Stimulated activated CD8-positive, alpha-beta memory T cell treated with anti-CD3 and anti-CD28 coated beads, Interleukin-7, amount 100 ng/mL, for 48 hours (primary cell): ENCODE data around the gene ITGA11.

Experiments
- DNase-seq, 2 donors: peaks; one replicate each; pipeline ENCODE4 v3.0.0-alpha.2; 2020; ENCODE audit warnings: low read depth in 1 of 2; ENCODE audit errors: extremely low read depth in 1 of 2

The ITGA11 gene

DNA sequence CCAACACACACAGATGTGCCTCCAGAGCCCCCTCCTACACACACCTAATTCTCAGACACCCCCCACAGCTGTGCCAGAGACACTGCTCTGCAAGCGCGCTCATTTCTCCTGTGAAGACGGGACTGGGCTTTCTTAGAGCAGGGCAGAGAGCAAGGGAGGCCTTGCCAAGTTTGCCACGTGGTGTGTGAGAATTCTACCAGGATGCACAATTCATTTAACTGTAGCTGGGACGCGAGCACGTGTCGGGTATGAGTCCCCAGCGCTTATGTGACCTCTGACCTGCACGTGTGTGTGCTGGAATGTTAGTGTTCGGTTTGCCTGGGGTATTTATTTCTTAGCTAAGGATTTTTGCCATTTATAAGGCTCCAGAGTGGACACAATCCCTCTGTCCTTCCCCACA lies 117.4 kb downstream of the ITGA11 start:
- DNase-seq, result no peak

DNA sequence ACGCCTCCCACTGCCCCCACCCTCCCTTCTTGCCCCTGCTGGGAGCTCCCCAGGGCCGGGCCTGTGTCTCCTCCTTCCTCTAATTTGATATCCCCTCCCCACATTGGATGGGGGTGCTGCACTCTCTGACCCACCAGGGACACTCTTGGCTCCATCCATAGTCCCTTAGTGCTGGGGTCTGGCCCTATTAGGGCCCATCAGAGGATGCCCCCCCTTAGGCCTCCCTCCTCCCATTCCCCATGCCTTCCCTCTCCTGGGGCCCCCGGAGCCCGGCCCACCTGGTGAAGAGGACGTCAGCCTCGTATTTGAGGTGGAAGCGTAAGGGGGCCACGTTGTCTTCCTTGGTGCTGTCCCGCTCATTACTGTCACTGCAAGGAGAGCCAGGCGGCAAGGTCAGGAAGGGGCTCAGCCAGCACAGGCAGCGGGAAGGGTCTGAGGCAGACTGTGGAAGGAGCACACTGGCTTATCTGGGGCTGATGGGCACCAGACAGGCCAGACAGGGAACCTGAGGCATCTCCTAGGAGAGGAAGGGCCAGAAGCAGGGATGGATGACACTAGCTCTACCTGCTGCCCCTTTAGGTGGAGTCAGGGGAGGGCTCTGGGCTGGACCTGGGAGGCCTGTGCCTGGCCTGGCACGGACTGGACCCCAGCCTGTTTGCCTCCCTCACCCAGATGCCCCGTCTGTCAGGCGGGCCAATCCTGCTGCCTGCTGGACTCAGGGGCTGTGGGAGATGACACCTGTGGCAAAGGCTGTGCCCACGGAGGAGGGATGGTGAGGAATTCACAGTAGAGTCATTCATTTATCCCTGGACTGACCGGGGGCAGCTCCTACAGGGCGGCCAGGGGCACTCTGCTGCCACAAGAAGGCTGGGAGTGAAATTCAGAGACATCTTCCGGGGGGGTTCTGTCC lies 118.2 kb downstream of the ITGA11 start:
- no peak for DNase-seq

DNA sequence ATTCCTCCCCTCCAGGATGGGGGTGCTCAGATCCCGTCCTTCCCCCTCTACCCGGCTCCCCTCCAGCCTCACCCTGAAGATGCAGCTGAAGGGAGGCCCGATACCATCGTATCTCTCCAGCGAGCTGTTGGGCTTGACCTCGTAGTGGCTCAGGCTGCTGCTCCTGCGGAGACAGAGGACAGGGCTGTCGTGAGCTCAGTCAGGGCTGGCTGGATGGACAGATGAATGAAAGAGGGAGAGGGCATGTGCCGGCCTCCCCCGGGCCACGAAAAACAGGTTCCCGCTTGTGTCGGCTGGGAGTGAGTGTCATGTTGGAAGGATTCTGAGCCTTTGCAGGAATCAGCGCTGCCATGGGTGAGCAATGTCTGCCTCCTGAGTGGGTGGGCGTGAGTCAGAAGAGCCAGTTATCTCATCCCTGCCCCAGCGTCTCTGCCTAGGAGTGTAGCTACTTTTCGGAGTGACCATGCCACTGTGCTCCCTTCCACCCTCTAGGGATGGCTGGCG lies 119.2 kb downstream of the ITGA11 start:
- no peak for DNase-seq

DNA sequence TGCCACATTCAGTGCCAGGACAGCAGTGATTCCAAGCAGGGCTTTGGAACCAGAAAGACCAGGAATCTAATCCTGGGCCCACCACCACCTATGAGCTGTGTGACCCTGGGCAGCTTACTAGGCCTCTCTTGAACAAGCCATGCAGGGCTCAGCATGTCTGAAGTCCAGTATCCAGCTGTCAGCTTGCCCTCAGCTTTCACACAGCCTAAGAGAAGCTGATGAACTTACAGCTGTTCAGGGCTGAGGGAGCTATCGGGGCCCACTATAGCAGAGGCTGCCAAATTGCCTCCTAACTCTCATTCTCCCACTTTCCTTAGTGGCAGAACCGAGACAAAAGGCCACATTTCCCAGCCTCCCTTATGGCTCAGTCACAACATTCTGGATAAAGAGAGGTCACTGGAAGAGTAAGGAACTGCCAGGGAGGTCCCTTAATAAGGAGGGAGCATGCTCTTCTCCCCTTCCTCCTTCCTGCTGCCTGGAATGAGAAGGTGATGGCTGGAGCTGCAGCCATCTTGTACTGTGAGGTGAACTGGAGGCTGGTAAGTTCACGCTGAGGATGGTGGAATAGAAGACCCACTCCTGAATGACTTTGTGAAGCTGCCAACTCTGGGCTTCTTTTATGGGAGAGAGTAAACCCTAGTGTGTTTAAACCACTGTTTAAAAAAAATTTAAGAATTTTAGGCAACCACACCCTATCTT lies 120.0 kb downstream of the ITGA11 start:
- DNase-seq, result no peak

DNA sequence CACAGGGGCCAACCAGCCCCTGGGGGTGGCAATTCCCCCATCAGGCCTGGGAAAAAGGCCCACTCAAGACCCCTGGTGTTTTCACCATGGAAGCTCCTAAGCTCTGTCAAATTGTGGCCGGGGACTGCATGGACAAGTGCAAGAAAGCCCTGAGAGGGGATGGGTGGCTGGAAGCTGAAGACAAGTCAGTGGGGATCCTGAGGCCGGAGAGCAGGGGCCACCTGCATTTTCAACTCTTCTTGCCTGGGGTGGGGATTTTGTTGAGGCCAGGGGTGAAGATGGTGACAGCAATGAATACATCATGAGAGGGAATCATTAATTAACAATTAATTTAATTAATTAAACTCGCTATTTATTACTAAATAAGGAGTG lies 120.5 kb downstream of the ITGA11 start:
- no peak for DNase-seq

DNA sequence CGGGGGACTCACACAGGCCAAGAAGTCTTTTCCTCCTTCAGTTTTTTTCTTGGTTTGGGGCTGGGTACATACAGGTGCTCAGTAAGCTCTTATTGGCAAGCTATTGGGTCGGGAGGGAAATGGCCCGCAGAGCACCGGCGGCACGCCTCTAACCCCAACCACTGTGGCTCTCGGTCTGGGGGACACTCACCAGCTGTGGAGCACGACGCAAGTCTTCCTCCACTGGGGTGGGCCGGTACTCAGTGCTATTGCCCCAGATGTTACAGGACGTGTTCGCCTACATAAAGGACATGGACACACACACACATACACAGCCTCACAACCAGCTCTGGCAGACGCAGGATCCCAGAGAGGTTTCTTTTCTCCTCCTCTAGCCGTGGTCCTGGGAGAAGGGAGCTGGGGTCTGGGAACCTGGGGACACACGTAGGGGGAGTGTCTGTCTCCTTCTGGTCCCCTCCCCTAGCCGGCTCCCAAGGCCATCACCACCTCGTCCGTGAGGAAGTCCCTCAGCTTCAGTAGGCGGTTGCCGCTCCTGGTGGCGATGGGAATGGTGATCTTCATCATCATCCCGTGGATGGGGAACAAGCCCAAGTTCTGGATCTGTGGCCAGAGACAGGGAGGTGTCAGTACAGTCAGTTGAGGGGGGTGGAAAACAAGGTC lies 121.0 kb downstream of the ITGA11 start:
- DNase-seq, result no peak

DNA sequence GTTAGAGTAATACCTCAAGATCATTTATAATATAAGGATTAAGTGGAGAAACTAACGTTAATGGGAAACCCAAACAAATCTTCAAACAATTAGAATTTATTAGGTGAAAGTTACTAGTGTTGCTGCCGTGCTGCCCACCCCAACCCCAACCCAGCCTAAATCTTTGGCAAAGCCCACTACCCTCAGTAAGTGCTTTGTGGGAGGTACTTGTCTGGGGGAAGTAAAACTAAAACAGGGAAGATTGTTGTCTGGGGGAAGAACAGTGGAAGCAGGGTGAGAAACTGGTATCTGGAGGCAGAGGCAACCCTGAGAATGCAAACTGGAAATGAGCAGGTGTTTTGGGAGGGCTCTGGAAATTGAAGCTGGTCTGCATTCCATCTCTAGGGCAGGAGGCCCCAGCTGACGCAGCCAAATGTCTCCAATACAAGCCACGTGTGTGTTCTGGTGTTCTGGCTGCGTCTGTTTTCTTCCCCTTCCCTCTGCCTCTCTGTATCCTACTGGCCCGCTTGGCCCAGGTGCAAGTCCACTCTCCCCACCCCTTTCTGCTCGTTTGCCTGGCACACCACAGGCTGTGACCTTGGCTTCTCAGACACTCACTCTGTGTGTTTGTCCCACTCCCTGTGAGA lies 121.7 kb downstream of the ITGA11 start:
- no peak for DNase-seq

DNA sequence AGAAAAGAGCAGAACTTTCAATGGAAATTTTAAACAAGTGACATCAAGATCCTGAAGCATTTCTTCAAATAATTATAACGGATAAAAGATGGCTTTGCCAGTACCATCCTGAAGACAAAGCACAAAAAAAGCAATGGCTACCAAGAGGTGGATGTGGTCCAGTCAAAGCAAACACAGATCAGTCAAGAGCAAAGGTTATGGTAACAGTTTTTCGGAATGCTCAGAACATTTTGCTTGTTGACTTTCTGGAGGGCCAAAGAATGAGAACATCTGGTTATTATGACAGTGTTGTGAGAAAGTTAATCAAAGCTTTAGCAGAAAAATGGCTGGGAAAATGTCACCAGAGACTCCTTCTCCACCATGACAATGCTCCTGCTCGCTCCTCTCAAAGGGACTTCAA lies 122.9 kb downstream of the ITGA11 start:
- DNase-seq, result no peak

DNA sequence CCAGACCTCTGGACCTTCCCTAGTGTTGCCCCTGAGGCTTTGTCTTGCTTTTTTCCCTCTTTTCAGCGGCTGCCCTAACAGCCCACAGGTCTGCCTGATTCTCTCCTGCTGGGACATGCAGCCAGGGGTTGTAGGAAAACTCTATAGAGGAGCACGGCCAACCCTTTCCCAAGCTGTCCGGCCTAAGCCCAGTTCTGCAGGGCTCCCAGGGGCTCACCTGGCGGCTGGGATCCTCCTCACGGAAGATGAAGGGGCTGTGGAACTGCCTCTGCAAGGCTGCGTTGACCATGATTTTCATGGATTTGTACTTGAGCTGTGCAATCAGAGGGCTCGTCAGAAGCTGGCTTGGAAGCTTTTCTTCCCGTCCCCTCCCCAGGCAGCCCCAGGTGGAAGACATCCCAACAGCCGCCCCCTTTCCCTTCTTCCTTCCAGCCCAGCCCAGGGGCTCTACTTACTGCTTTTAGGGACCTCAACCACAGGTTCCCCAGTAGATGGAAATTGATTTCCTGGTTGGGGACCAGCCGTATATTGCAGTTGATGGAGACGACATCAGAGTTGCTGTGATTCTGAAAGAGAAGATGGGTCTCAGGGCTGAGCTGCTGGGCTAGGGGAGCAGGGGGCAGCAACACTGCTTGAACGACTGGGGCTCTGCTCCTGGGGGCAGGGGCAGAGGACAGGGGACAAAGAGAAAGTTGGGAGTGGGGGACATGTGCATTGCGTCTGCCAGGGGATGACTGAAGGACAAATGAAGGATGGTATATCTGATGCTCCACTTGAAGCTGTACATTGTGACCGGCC lies 124.6 kb downstream of the ITGA11 start:
- no peak for DNase-seq

DNA sequence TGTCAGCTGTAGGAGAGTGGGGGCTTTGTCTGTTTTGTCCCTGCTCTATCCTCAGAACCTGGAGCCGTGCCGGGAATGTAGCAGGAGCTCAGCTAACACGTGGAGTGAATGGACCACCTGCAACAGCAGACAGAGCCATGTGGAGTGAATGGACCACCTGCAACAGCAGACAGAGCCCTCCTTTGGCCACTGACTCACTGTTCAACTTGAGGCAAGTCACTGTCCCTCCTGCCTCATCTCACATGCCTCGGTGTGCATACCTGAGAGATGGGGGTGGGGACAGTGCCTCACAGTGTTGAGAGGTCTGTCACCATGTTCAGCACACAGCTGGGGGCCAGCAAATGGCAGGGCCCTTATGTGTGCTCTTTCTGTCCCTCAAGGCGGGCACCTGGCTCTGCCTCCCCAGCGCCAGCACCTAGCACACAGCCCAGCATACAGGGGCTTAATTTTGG lies 126.5 kb downstream of the ITGA11 start:
- no peak for DNase-seq

DNA sequence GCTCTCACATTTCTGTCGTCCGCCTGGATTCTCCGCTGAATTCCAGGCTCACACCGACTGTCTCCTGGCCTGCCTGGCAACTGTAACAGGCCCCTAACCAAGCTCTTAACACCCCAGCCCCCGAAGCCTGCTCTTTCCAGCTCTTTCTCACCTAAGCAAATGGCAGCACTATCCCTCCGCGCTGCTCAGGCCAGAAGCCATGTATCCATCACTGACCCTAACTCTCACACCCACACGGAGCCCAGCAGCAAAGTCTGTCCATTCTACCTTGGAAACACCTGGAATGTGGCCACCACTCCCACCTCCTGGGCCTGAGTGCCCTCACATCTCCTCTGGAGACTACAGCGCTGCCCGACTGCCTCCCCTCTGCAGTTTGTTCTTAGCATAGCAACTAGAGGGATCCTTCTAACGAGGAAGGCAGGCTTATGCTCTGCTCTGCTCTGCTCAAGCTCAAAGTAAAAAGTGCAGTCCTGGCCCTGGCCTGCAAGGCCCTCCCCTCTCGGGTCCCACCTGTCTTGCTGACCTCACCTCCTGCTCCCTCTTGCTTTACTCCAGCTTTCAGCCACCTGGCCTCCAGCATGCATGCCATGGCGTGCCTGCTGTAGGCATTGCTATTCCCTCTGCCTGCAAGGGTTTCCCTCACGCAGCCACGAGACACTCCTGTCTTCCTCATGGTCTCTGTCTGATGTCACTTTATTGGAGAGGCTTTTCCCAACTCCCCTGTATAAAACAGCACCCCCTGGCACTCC lies 127.2 kb downstream of the ITGA11 start:
- no peak for DNase-seq

DNA sequence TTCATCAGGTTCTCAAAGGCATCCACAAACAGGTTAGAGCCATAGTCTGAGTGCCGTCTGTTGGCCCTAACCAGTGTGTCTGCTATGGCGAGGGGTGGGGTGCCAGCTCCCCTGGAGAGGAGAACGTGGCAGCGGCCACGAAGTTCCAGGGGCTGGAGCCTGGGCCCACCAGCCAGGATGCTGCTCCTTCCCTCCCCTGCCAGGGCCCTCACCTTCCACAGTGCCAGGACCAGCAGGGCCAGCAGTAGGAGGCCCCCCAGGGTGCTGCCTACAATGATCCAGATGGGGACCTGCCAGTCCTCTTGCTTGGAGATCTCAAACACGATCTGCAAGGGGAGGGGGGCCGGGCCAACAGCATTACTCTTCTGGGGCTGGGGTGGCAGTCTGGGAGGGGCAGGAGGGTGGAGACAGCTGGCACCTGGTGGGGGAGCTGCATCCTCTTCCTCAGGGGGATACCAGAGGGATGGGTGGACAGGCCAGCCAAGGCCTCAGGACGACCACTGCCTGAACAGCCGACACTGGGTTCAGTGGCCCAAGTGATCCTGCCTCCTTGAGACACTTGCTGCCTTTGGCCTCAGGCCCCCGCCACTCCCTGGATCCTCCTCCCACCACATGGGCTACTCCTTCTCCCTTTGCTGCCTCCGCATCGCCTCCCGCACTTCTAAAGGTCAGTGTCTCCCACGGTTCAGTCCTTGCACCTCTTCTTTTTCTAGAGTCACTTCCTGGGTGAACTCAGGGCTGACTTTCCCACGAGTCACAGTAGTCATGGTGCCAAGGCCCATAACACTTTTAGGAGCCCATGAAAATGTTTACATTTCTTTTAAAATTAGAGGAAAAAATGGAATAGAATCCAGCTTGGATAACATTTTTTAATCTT lies 128.2 kb downstream of the ITGA11 start:
- no peak for DNase-seq

DNA sequence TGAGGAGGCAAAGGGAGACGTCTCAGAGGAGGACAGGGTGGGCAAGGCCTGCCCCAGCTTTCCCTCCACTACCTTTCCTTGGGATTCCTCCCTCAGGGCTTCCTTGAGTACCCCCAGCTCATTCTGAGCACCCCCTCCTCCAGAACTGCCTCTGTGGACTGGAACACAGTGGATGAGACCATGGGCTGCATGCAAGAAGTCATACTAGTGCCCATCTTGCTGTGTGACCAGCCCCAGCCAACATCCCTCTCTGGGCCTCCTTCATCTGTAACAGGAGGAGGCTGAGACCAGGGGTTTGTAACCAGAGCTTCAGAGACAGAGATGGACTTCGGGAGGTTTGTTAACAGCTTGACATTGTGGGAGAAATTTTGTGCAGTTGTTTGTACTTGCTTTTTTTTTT lies 128.8 kb downstream of the ITGA11 start:
- DNase-seq, result no peak

DNA sequence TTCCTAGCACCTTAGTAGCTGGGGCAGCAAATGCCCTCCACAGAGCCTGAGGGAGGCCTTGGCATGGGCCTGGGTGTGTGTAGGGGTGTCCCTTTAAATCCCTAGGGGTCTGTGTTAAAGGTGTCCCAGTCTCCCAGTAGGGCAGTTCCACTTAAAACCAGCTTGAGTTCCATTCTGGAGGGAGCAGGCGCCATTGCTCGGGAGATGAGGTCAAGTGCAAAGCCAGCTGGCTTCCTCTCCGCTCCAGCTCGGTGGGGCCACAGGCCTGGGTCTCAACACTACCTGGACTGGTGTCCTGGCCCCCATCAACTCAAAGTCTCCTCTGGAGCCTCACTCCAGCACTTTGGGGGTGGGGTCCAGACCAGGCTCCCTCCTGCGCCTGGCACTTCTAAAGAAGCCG lies 129.2 kb downstream of the ITGA11 start:
- no peak for DNase-seq

DNA sequence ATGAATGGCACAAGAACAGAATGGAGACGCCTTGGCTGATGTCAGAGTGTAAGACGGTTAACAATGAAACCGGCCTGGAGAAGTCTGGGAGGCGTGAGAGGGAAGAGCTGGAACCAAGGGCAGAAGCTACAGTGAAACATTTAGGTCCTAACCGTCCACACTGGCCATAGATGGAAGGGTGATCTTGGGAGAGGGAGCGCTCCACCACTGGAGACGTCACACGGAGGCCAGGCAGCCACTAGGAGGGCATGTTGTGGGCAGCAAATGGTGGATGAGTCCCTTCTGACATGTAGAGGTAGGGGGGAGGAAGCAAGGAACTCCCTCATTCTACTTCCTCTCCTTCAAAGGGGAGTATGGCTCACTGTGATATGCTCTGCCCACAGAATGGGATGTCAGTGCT lies 130.7 kb downstream of the ITGA11 start:
- DNase-seq, result no peak

DNA sequence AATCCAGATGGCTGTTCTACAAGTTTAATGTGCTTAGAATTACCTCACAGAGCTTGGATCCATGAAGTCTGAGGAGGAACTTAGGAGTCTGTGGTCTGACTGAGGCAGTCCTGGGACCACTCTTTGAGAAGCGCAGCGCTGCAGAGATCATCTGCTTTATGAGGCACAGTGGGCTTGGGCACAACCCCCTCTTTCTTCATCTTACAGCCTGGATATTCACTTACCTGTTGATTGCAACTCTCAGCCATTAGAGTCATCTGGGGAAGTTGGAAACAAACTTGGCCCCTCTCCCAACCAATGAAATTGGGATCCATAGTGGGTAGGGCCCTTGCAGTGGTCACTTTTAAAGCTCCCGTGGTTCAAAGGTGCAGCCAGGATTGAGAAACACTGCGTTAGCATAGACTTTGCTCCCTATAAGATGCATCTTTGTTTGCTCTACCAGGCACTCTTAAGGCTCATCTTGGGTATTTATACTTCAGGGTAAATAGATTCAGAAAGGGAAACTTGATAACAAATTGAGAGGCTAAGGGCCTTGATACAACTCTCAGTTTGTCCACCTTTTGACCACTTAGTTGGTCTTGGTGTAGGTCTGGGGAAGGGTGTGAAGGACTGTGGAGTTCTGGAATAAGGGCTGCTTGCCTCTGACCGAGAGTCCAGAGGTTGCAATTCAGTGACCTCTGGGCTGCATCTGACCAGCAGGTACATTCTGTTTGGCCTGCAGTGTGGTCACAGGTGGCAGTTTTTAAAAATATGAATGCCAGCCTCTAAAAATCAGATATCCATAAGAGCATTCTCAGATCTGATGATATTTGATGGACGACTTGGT lies 131.6 kb downstream of the ITGA11 start:
- DNase-seq, result no peak

DNA sequence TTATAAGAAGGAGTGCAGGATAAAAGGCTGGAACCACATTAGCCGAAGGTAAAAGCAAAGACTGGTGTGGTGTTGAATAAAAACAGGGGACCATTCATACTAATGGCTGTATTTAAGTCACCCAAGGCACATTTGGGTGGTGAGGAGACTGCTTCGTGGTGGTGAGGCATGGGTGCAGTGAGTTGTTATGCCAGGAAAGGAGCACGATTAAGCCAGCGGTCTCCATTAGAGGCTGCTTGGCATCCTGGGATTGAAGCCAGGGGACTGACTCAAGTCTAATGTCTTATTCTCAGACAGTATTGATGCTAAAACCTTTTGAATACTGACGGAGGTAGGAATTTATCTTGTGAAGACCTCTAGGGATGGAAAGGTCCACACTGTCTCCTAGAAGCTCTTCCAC lies 132.5 kb downstream of the ITGA11 start:
- DNase-seq, result no peak

DNA sequence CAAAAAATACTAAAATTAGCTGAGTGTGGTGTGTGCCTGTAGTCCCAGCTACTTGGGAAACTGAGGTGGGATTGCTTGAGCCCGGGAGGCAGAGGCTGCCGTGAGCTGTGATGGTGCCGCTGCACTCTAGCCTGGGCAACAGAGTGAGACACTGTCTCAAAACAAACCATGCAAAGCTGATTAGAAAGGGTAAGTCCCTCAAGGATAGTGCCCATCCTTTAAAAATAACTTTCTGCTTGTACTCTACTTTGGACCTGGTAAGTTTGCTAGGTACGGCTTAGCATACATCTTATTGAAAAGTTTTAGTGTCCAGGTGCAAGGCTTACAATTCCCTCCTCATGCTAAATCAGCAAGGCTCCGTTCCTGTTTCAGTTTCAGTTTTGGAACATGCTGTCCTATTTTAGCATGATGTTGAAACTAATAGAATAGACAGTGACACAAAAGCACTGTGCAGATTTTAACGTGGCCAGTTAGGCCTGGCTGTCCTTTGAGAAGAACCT lies 133.0 kb downstream of the ITGA11 start:
- no peak for DNase-seq
